HepG2 (cell line): Measurements from ENCODE around the gene TTLL4. TPM values are rescaled to one million over a fixed set of nuclear protein-coding genes. Genes with fewer than 3 reads are reported as not detected.

Source experiments
- AGO2 ChIP-seq: fragments of 200-400 bp; formaldehyde crosslinking; optimal IDR thresholded peaks from 2 replicates; pipeline ENCODE3; 2017; ENCODE audit warnings: mild to moderate bottlenecking, low read depth, low read length, moderate library complexity
- FOXA1 ChIP-seq, 2 experiments: fragments of 450-650 bp in 1 of 2; sonication (generic) in 1 of 2; formaldehyde crosslinking in 1 of 2; IDR thresholded peaks; 2 replicates each; pipeline versions ENCODE4 v1.4.0 to v1.6.1; 2016 to 2020; ENCODE audit warnings: missing genetic modification reagents in 1 of 2
- HINFP ChIP-seq: sonication (generic); formaldehyde crosslinking; IDR thresholded peaks from 2 replicates; pipeline ENCODE4 v1.4.0; 2020; ENCODE audit warnings: low read depth, mild to moderate bottlenecking, missing genetic modification reagents
- HMGXB4 ChIP-seq, 2 experiments: sonication (generic) in 1 of 2; formaldehyde crosslinking in 1 of 2; IDR thresholded peaks; 2 replicates each; pipeline versions ENCODE4 v1.4.0 to v1.6.1; 2018 to 2020; ENCODE audit warnings: missing genetic modification reagents in 2 of 2, borderline replicate concordance in 1 of 2, low read depth in 1 of 2, mild to moderate bottlenecking in 1 of 2, missing biosample characterization in 1 of 2
- MTERF4 ChIP-seq: sonication (generic); formaldehyde crosslinking; IDR thresholded peaks from 2 replicates; pipeline ENCODE4 v1.8.0; 2023; ENCODE audit warnings: mild to moderate bottlenecking, missing genetic modification reagents
- NONO ChIP-seq, 2 experiments: fragments of 450-650 bp in 1 of 2; sonication (generic) in 1 of 2; formaldehyde crosslinking in 1 of 2; IDR thresholded peaks in 1 of 2; conservative IDR thresholded peaks in 1 of 2; 2 replicates each; pipeline versions ENCODE4 v1.6.1 to v1.8.0; 2017 to 2022; ENCODE audit warnings: mild to moderate bottlenecking in 1 of 2, missing genetic modification reagents in 1 of 2, moderate library complexity in 1 of 2
- POGZ ChIP-seq: sonication (generic); formaldehyde crosslinking; IDR thresholded peaks from 2 replicates; pipeline ENCODE4 v1.4.0; 2020; ENCODE audit warnings: mild to moderate bottlenecking, missing genetic modification reagents
- RCOR2 ChIP-seq: IDR thresholded peaks from 2 replicates; pipeline ENCODE4 v1.6.1; 2016; ENCODE audit warnings: missing biosample characterization, missing genetic modification reagents
- TRIM24 ChIP-seq: sonication (generic); formaldehyde crosslinking; IDR thresholded peaks from 2 replicates; pipeline ENCODE4 v1.8.0; 2022; ENCODE audit warnings: mild to moderate bottlenecking, missing genetic modification reagents
- ZBTB3 ChIP-seq: sonication (generic); formaldehyde crosslinking; IDR thresholded peaks from 2 replicates; pipeline ENCODE4 v1.4.0; 2020; ENCODE audit warnings: low read depth, mild to moderate bottlenecking, moderate library complexity, missing genetic modification reagents, borderline replicate concordance
- ZBTB42 ChIP-seq: sonication (generic); formaldehyde crosslinking; IDR thresholded peaks from 2 replicates; pipeline ENCODE4 v1.5.0; 2020; ENCODE audit warnings: mild to moderate bottlenecking, missing genetic modification reagents
- ZNF331 ChIP-seq: sonication (generic); formaldehyde crosslinking; IDR thresholded peaks from 2 replicates; pipeline ENCODE4 v1.4.0; 2020; ENCODE audit warnings: missing genetic modification reagents
- ZNF33B ChIP-seq: sonication (generic); formaldehyde crosslinking; IDR thresholded peaks from 2 replicates; pipeline ENCODE4 v1.5.1; 2020; ENCODE audit warnings: mild to moderate bottlenecking, missing genetic modification reagents
- ZNF382 ChIP-seq: sonication (generic); formaldehyde crosslinking; IDR thresholded peaks from 2 replicates; pipeline ENCODE4 v1.5.0; 2020; ENCODE audit warnings: missing genetic modification reagents, mild to moderate bottlenecking, borderline replicate concordance
- ZNF713 ChIP-seq: sonication (generic); formaldehyde crosslinking; IDR thresholded peaks from 2 replicates; pipeline ENCODE4 v1.4.0; 2020; ENCODE audit warnings: mild to moderate bottlenecking, missing genetic modification reagents
- ZNF788 ChIP-seq: sonication (generic); formaldehyde crosslinking; IDR thresholded peaks from 2 replicates; pipeline ENCODE4 v1.5.0; 2020; ENCODE audit warnings: mild to moderate bottlenecking, missing genetic modification reagents, borderline replicate concordance
- polyA plus RNA-seq, 8 experiments: library from polyadenylated mRNA; depleted of rRNA in 3 of 8; stranded (reverse) in 7 of 8; unstranded in 1 of 8; fragments of >200 nt; fragmentation: Illumina TruSeq in 4 of 8; extraction: Trizol in 4 of 8; gene quantifications; 2 replicates each; pipeline versions ENCODE4 v1.2.1 to v1.2.3, GENCODE V29; 2011 to 2016; ENCODE audit warnings: low read depth in 4 of 8, missing spikeins in 1 of 8, mixed read lengths in 1 of 8; ENCODE audit not compliant: insufficient read depth in 1 of 8
- total RNA-seq, 5 experiments: library from RNA; depleted of rRNA; stranded (reverse); fragments of >200 nt; fragmentation: Illumina TruSeq; extraction: Trizol; gene quantifications; 2 replicates each; pipeline ENCODE4 v1.2.3, GENCODE V29; 2016; ENCODE audit warnings: low read depth in 1 of 5

The TTLL4 gene
- total and polyA plus RNA-seq, 2 of the 13 experiments (the other 11 are each of a cell fraction or from before 2014, with no cell fraction given): 77.5 to 84.6 TPM

- TF ChIP-seq MTERF4 (CRISPR knock-in tag): no peak
- no peak for TF ChIP-seq NONO (IDR thresholded peaks at IDR 0.05)
- peak; percentile 76 for TF ChIP-seq NONO (CRISPR knock-in tag; conservative IDR thresholded peaks at IDR 0.05)
- TF ChIP-seq FOXA1 (IDR thresholded peaks at IDR 0.05): 0 out of 2 replicates have a peak, but pooled peaks have one; percentile 18
- TF ChIP-seq FOXA1 (CRISPR knock-in tag; IDR thresholded peaks at IDR 0.05): peak; percentile 98
- TF ChIP-seq ZNF331 (CRISPR knock-in tag): peak; percentile 97
- TF ChIP-seq HINFP: peak; percentile 38; the same call in 1 of the 2 replicates
- peak; percentile 93 for TF ChIP-seq RCOR2 (CRISPR knock-in tag)
- peak; percentile 82; the same call in 1 of the 2 replicates for TF ChIP-seq ZNF713
- no peak for TF ChIP-seq AGO2
- TF ChIP-seq POGZ (CRISPR knock-in tag): peak; percentile 92
- peak; percentile 95 for TF ChIP-seq TRIM24 (CRISPR knock-in tag)
- no peak for TF ChIP-seq ZNF382 (CRISPR knock-in tag)
- TF ChIP-seq HMGXB4 (CRISPR knock-in tag; IDR thresholded peaks at IDR 0.05; ENCODE audit: borderline replicate concordance in 1 of 2, low read depth in 1 of 2): 0 out of 4 replicates have a peak, but pooled peaks have one; percentile 38 to 52
- TF ChIP-seq ZBTB42 (CRISPR knock-in tag): no peak
- peak; percentile 84; the same call in 1 of the 2 replicates for TF ChIP-seq ZBTB3
- TF ChIP-seq ZNF33B (CRISPR knock-in tag): peak; percentile 25; the same call in 1 of the 2 replicates
- TF ChIP-seq ZNF788 (CRISPR knock-in tag): peak; percentile 83; the same call in 1 of the 2 replicates
Observed at GRCh38 chr2:218733171-218734021, 22.8 kb downstream of the TTLL4 start (continued).
